ENCODE data around the gene WNT10A. TPM values are rescaled to one million over a fixed set of nuclear protein-coding genes. Genes with fewer than 3 reads are reported as not detected.
A peak's percentile ranks its signal among the peaks of the same experiment; 100 is the strongest.

The WNT10A gene
- total RNA-seq, 1 donor from 2014 or later, result 2.5 TPM

DNA sequence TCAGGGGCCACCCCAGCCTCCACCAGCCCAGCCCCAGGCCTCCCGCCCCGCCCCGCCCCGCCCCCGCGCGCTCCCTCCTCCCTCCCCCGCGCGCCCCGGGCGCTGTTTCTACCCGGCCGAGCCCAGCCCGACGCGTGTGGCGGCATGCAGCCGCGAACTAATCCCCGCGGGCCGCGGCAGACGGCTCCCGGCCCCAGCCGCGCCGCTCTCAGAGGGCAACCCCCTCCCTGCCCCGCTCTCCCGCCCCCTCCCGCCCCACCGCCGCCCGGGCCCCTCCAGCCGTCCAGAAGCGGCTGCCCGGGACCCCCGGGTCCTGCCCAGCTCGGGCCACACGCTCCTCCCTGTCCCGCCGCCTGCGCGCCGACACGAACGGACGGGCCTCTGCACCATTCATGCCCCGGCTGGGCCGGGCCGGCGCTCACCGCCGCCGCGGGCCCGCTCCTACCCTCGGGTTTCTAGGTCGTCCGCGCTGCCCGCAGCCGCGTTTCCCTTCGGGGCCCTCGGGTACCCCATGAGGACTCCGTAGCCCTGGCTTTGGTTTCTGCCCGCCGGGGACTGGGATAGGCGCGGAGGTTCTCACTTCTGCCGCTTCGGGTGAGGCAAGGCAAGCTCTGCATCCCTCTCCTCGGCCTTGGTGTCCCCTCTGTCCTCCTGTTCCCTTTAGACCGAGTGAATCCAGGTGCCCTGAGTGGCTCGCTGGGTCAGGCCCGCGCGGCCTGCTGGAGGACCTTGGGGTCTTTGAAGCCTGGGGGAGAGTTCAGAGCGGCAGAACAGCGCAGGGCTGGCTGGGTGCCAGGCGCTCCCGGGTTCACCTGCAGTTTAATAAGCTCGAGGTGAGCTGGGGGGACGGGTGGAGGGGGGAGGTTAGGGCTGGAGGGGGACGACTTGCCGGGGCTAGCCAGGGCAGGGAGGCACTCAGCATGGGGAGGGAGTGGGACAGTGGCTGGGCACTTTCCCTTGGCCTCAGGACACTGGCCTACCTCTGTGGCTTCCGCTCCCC lies 3.1 kb downstream of the WNT10A start:
- peaks cover 11% of the 10 kb centered on the region for H3K27me3 ChIP-seq
- TF ChIP-seq POLR2A (IDR thresholded peaks at IDR 0.05), result no peak
- no peak for TF ChIP-seq POLR2AphosphoS5 (IDR thresholded peaks at IDR 0.05; ENCODE audit: insufficient read depth in 1 of 2, low read depth in 1 of 2)

DNA sequence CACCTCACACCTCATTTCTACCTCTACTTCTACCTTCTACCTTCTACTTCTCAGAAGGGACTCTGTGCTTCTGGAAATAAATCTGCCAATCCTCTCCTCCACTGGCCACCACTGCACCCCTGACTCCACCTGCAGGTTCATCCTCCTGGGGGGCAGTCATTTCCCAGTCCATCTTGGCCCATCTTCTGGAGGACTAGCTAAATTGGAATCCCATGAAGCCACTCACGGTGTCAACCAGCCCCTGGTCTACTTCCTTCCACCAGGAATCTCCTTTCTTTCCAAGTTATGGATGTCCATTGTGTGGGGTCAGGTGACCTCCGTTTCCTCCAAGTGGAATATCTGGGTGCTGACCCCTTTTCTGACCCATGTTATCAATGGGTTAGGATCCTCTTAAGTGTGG lies 3.9 kb downstream of the WNT10A start:
- H3K9me3 ChIP-seq, result no peaks in the 10 kb centered on the region
- TF ChIP-seq, protein P1, sequence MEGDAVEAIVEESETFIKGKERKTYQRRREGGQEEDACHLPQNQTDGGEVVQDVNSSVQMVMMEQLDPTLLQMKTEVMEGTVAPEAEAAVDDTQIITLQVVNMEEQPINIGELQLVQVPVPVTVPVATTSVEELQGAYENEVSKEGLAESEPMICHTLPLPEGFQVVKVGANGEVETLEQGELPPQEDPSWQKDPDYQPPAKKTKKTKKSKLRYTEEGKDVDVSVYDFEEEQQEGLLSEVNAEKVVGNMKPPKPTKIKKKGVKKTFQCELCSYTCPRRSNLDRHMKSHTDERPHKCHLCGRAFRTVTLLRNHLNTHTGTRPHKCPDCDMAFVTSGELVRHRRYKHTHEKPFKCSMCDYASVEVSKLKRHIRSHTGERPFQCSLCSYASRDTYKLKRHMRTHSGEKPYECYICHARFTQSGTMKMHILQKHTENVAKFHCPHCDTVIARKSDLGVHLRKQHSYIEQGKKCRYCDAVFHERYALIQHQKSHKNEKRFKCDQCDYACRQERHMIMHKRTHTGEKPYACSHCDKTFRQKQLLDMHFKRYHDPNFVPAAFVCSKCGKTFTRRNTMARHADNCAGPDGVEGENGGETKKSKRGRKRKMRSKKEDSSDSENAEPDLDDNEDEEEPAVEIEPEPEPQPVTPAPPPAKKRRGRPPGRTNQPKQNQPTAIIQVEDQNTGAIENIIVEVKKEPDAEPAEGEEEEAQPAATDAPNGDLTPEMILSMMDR (IDR thresholded peaks at IDR 0.05), result no peak
- TF ChIP-seq POLR2A (IDR thresholded peaks at IDR 0.05), result no peak
- TF ChIP-seq POLR2AphosphoS5 (IDR thresholded peaks at IDR 0.05; ENCODE audit: insufficient read depth in 1 of 2, low read depth in 1 of 2), result no peak
- no peaks in the 10 kb centered on the region for H3K36me3 ChIP-seq
- peaks cover 54% of the 10 kb centered on the region for H3K4me1 ChIP-seq
- peaks cover 11% of the 10 kb centered on the region for H3K27me3 ChIP-seq
- no peak overlapping the region for H3K4me3 ChIP-seq
- no peak overlapping the region for H3K27ac ChIP-seq
- DNase-seq (ENCODE audit: extremely low spot score in 2 of 2), result no peak
- intact Hi-C loops (cut with DNase I), result no loop called here

More for the DNA sequence above, 3.1 kb downstream of the WNT10A start:
- intact Hi-C loops (cut with DNase I), result no loop called here
- Histone ChIP-seq H3K27ac (peak overlapping the region; percentile 54), H3K4me1 (peaks cover 54% of the 10 kb centered on the region), H3K4me3 (peak overlapping the region; percentile 40 to 48), H3K36me3 (no peaks in the 10 kb centered on the region), H3K9me3 (no peaks in the 10 kb centered on the region)
- DNase-seq (ENCODE audit: extremely low spot score in 2 of 2), result no peak

DNA sequence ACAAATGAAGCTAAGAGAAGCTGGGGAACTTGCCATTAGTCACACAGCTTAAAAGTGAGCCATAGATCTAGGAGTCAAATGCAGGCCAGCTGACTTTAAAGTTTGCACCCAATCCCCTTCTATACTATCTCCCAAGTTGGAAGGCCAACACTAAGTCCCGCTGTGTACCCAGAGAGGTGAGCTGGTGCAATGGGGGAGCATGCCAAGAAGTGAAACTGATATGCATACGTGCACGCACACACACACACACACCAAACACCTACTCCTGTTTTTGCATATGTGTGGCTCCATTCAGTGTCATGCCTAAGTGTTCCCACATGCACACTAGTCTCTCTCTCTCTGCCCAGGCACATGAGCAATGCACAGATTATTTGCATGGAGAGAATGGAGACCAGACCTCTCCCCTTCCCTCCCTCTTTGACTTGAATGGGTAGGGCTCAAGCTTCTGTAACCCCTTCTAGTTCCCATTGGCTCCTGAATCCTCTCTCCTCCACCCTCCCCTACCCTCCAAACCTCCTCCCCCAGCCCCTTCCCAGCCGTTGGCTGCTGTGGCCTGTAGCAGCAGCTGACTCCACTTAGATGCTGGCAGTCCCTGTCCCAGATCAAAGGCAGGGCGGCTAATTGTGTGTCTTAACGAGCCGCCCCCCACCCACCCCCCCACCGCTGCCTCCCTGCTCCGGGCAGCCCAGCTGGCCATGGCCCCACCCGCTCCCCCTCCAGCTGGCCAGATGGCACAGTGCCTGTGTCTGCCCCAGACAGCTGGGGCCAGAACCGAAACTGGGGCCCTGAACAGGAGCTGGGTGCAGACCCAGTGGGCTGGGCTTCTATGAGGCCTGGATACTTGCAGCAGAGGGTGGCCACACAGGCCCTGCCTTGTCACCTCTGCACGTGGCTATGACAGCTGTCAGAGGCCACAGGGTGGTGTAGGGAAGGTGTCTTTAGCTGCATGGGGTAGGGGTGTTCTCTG lies 5.6 kb downstream of the WNT10A start:
- H3K9me3 ChIP-seq, result no peaks in the 10 kb centered on the region
- TF ChIP-seq POLR2A (IDR thresholded peaks at IDR 0.05) (no peak), POLR2AphosphoS5 (IDR thresholded peaks at IDR 0.05; ENCODE audit: insufficient read depth in 1 of 2, low read depth in 1 of 2) (no peak)
- TF ChIP-seq, protein P1 (IDR thresholded peaks at IDR 0.05), result no peak
- intact Hi-C loops (cut with DNase I), result no loop called here
- DNase-seq (ENCODE audit: extremely low spot score in 2 of 2), result no peak
- peaks cover 39% of the 10 kb centered on the region for H3K4me1 ChIP-seq
- H3K4me3 ChIP-seq, result no peak overlapping the region
- H3K27me3 ChIP-seq, result no peaks in the 10 kb centered on the region
- no peak overlapping the region for H3K27ac ChIP-seq
- no peaks in the 10 kb centered on the region for H3K36me3 ChIP-seq

DNA sequence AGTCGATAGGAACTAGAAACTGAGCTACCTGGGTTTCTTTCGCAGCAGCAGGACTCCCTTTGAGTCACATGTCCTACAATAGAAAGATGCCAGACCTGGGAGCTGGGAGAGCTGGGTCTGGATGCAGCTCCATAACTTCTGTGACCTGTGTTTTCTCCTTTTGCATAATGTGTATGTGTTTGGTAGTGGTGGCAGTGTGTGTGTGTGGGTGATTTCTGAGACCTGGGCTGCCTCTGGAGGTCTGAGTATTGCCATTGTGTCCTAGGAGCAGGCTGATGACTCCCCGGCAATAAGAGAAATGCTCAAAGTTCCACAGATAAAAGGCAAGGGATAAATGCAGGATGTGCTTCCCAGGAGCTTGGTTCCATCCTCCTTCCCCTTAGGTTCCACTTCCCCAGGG lies 6.4 kb downstream of the WNT10A start:
- no peaks in the 10 kb centered on the region for H3K27me3 ChIP-seq
- no peaks in the 10 kb centered on the region for H3K9me3 ChIP-seq
- H3K4me1 ChIP-seq, result peaks cover 37% of the 10 kb centered on the region
- no peaks in the 10 kb centered on the region for H3K36me3 ChIP-seq
- H3K27ac ChIP-seq, result no peak overlapping the region
- DNase-seq (ENCODE audit: extremely low spot score in 2 of 2), result no peak
- no peak overlapping the region for H3K4me3 ChIP-seq
- TF ChIP-seq POLR2AphosphoS5 (IDR thresholded peaks at IDR 0.05; ENCODE audit: insufficient read depth in 1 of 2, low read depth in 1 of 2), result no peak
- no peak for TF ChIP-seq POLR2A (IDR thresholded peaks at IDR 0.05)
- TF ChIP-seq, protein P1 (IDR thresholded peaks at IDR 0.05), result no peak
- intact Hi-C loops (cut with DNase I), result no loop called here

DNA sequence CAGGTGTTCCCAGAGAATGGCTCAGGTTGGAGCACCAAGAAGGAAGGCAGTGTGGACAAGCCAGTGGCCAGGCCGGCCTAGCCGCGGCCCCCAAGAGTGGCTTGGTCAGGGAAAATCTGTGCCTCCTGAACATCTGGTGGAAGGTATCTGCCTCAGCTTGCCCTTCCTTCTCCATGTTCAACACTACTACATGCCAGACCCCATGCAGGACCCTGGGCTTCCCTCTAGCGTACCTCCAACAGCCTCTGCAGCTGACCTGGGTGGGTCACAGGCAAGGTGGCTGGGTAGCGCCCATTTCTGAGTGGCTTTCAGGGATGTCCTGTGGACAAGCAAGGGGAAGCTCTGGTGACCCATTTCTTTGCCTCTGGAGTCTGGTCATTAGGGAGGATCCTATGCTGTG lies 7.7 kb downstream of the WNT10A start:
- no peaks in the 10 kb centered on the region for H3K27me3 ChIP-seq
- no peak overlapping the region for H3K4me3 ChIP-seq
- TF ChIP-seq, protein P1 (IDR thresholded peaks at IDR 0.05), result no peak
- TF ChIP-seq POLR2AphosphoS5 (IDR thresholded peaks at IDR 0.05; ENCODE audit: insufficient read depth in 1 of 2, low read depth in 1 of 2) (no peak), POLR2A (IDR thresholded peaks at IDR 0.05) (no peak)
- peaks cover 30% of the 10 kb centered on the region for H3K4me1 ChIP-seq
- intact Hi-C loops (cut with DNase I), result no loop called here
- DNase-seq (ENCODE audit: extremely low spot score in 2 of 2), result no peak
- H3K9me3 ChIP-seq, result no peaks in the 10 kb centered on the region
- no peaks in the 10 kb centered on the region for H3K36me3 ChIP-seq
- H3K27ac ChIP-seq, result no peak overlapping the region

Measured in vagina (tissue), 2 donors.